Panc1 (cell line): ENCODE measurements around the gene TBC1D7.

Source experiments
- POLR2AphosphoS5 ChIP-seq: IDR thresholded peaks from 2 replicates; pipeline ENCODE4 v1.6.1; 2012; ENCODE audit warnings: mild to moderate bottlenecking, low read depth, low read length, moderate library complexity
- SIN3A ChIP-seq: IDR thresholded peaks from 2 replicates; pipeline ENCODE4 v1.6.1; 2012; ENCODE audit warnings: low read depth, mild to moderate bottlenecking, low read length, moderate library complexity, borderline replicate concordance; ENCODE audit not compliant: insufficient read depth
- TCF7L2 ChIP-seq: IDR thresholded peaks from 2 replicates; pipeline ENCODE4 v1.6.1; 2011; ENCODE audit warnings: mild to moderate bottlenecking, low read depth, low read length, inconsistent platforms
- TF ChIP-seq, protein P1 (sequence below): fragments of 450-650 bp; IDR thresholded peaks from 2 replicates; pipeline ENCODE4 v1.5.1; 2017; ENCODE audit warnings: mild to moderate bottlenecking
- TF ChIP-seq, protein P2 (sequence below), 2 experiments: IDR thresholded peaks; 2 replicates each; pipeline ENCODE4 v1.6.1; 2011 to 2012; ENCODE audit warnings: low read depth in 2 of 2, control low read depth in 1 of 2, low read length in 1 of 2, mild to moderate bottlenecking in 1 of 2, moderate library complexity in 1 of 2; ENCODE audit not compliant: insufficient read depth in 1 of 2

DNA sequence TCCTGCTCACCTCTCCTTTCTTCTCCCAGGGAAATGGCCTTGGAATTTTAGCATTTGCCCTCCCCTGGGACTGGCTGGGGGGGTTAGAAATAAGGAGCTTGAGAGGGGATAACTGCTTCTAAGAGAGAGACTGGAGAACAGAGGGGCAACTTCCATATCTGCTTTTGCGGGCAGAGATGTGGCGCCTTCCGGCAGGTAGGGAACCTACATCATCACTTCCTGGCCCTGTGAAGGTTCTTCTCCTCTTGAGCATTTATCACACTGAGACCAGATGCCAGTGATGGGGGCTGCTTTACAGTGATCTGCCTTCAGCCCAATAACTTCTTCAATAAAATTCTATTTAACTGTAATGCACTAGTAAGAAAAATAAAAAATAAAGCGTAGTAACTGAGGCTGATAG, 48.1 kb downstream of the TBC1D7 start:
- TF ChIP-seq, protein P1, sequence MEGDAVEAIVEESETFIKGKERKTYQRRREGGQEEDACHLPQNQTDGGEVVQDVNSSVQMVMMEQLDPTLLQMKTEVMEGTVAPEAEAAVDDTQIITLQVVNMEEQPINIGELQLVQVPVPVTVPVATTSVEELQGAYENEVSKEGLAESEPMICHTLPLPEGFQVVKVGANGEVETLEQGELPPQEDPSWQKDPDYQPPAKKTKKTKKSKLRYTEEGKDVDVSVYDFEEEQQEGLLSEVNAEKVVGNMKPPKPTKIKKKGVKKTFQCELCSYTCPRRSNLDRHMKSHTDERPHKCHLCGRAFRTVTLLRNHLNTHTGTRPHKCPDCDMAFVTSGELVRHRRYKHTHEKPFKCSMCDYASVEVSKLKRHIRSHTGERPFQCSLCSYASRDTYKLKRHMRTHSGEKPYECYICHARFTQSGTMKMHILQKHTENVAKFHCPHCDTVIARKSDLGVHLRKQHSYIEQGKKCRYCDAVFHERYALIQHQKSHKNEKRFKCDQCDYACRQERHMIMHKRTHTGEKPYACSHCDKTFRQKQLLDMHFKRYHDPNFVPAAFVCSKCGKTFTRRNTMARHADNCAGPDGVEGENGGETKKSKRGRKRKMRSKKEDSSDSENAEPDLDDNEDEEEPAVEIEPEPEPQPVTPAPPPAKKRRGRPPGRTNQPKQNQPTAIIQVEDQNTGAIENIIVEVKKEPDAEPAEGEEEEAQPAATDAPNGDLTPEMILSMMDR, result no peak
- TF ChIP-seq POLR2AphosphoS5, result no peak
- TF ChIP-seq, protein P2, sequence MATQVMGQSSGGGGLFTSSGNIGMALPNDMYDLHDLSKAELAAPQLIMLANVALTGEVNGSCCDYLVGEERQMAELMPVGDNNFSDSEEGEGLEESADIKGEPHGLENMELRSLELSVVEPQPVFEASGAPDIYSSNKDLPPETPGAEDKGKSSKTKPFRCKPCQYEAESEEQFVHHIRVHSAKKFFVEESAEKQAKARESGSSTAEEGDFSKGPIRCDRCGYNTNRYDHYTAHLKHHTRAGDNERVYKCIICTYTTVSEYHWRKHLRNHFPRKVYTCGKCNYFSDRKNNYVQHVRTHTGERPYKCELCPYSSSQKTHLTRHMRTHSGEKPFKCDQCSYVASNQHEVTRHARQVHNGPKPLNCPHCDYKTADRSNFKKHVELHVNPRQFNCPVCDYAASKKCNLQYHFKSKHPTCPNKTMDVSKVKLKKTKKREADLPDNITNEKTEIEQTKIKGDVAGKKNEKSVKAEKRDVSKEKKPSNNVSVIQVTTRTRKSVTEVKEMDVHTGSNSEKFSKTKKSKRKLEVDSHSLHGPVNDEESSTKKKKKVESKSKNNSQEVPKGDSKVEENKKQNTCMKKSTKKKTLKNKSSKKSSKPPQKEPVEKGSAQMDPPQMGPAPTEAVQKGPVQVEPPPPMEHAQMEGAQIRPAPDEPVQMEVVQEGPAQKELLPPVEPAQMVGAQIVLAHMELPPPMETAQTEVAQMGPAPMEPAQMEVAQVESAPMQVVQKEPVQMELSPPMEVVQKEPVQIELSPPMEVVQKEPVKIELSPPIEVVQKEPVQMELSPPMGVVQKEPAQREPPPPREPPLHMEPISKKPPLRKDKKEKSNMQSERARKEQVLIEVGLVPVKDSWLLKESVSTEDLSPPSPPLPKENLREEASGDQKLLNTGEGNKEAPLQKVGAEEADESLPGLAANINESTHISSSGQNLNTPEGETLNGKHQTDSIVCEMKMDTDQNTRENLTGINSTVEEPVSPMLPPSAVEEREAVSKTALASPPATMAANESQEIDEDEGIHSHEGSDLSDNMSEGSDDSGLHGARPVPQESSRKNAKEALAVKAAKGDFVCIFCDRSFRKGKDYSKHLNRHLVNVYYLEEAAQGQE (IDR thresholded peaks at IDR 0.05; ENCODE audit: insufficient read depth in 1 of 2, low read depth in 2 of 2, low read length in 1 of 2), result no peak
- TF ChIP-seq TCF7L2, result no peak
- TF ChIP-seq SIN3A, result no peak
